NCI-H748 treated with DMSO at 0.1 percent for 48 hours (cell line): Measurements from ENCODE around the gene URB1.

Experiments used
- DNase-seq: peaks from one replicate; lab custom pipeline; 2025; lab: John Stamatoyannopoulos, UW

Gene URB1

DNA sequence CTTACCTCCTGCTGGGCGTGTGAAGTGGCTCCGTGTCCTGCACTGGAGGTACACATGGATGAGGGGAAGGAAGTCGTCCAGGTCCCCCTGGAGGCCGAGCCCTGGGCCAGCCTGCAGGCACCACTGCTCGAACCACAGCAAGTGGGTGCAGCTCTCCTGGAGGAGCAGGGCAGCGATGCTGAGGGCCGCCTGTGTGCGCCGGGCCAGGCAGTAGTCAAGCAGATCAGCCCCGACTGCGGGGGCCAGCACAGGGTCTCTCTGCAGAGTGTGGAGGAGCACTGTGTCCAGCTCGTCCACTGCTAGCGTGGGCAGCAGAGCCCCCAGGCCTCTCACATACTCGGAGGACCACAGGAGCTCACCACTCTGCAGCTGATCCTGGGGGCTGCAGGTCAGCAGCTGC lies 45.9 kb downstream of the URB1 start:
- DNase-seq = no peak

- DNase-seq = no peak
Observed at GRCh38 chr21:32340863-32341848, 51.7 kb downstream of the URB1 start.

- no peak for DNase-seq
Observed at GRCh38 chr21:32338209-32338921, 54.4 kb downstream of the URB1 start.

- no peak for DNase-seq
Observed at GRCh38 chr21:32337206-32337605, 55.6 kb downstream of the URB1 start.

DNA sequence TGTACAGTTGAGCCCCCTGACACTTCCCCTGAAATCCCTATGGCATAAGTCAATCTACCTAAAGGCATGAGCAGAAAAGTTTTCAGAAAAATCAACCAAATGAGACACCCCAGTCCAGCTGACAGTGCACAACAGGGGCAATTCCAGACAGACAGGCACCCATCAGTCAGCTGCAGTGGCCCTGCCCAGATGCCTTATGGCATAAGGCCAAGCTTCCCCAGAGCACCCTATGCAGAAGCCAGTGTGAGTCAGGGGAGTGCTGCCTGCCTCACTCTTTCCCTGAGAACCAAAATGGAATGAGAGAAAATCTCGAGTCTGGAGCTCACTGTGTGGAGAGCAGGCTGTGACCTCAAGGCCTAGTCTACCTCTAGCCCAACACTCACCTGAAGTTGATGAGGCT lies 56.1 kb downstream of the URB1 start:
- no peak for DNase-seq

GRCh38 chr21:32335601-32336575 lies 56.9 kb downstream of the URB1 start:
- no peak for DNase-seq

GRCh38 chr21:32334980-32335531 lies 57.8 kb downstream of the URB1 start:
- no peak for DNase-seq

DNA sequence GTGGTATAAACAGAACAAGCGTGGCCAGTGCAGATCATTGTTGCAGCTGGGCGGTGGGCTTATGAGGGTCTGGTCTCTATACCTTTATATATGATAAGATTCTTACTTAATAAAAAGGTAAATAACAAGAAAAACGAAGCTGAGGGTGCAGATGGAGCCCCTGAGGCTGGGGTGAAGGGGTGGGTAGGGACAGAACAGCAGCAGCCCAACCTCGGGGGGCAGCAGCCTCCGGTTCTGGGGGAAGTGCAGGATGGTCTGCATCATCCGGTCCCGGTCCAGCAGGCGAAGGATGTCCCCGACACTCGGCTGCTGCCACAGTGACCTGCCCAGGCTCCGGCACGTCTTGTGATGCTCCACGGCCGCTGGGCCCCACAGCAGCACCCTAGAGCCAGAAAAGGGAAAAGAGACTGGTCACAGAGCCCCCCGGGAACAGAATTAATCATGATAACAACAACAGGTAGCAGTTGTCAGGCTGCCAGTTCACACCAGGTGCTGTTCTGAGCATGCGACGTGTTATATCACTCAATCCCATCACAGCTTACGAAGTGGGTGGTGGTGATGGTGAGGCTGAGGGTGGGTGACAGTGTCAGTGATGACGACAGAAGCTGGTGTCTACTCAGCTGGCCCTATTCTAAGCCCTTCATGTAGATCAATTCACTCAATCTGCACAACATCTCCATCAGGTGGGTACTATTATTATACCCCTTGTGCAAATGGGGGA lies 58.7 kb downstream of the URB1 start:
- DNase-seq = no peak

GRCh38 chr21:32332463-32332951 lies 60.3 kb downstream of the URB1 start:
- no peak for DNase-seq

- DNase-seq = no peak
Observed at GRCh38 chr21:32331444-32332305, 61.1 kb downstream of the URB1 start.

GRCh38 chr21:32330784-32331311 lies 62.0 kb downstream of the URB1 start:
- peak; percentile 4 for DNase-seq

DNA sequence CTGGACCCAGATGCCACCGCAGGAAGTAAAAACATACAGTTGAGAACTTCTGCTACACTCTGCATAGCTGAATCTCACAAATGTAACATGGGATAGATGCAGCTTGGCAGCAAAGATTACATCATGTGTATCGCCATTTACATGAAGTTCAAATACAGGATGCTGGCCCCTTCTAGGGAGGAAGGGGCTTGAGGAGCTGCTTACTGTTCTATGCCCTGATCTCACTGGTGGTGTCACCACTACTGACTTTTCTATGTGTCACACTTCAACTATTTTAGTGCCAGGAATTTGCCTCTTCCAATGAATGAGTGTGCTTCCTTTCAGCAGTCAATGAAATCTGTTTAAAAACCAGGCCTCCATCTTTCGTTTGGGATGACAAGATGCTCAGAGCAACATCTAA lies 63.0 kb downstream of the URB1 start:
- DNase-seq = no peak

DNA sequence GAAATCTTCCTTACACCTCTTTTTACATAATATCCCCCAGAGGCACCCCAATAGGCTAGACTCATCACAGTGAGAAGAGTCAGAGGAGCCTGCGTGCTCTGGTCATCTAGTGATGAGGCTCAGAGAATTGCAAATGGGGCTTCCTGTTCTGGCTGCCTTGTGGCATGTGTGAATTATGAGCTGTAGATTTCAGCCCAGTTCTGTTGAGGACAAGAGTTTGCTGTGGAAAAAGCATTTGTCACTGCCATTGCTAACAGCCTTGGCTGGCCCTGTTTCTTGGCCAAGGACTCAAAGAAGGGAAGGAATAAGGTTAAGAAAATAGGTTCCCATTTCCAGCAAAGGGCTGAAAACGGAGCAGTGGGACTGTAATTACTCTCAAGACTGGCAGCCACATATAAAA lies 63.5 kb downstream of the URB1 start:
- DNase-seq = no peak

DNA sequence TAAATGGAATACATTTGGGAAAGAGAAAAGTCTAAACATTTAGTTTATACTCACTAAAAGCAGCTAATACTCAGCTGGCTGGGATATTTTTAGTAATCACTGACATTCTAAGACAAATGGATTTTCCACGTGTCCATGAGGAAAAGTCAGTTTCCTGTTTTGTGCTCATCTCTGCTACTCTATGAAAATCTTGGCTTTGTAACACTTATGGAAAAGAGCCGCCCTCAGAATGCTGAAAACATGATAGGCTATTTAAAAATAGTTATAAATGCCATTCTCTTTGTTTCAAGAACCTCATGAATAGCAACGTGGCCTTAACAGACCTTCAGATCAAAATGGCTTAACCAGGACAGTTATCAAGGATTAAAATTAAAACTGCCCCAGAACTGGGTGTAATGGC lies 64.2 kb downstream of the URB1 start:
- DNase-seq = no peak

- no peak for DNase-seq
Observed at GRCh38 chr21:32325706-32326105, 67.1 kb downstream of the URB1 start.

GRCh38 chr21:32322676-32323075 lies 70.1 kb downstream of the URB1 start:
- no peak for DNase-seq

GRCh38 chr21:32322103-32322502 lies 70.7 kb downstream of the URB1 start:
- DNase-seq = no peak

- no peak for DNase-seq
Observed at GRCh38 chr21:32321480-32321879, 71.3 kb downstream of the URB1 start.

DNA sequence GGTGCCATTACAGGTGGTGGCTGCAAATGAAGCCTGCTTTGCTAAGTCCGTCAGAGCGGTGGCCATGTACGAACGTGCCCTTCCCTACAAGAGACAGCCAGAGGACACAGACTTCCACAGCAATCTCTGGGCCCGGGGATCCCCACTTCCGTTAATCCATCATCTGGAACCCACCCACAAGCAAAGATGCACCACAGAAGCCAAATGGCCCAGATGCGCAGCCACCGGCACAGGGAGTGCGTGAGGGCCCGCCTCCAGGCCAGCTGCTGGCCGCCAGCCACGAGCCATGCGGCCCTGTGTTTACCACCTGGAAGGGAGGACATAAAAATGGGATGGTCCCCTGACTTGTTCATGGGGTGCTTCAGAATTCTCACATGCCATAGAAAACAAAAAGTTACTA lies 72.1 kb downstream of the URB1 start:
- DNase-seq = no peak

- no peak for DNase-seq
Observed at GRCh38 chr21:32320059-32320458, 72.8 kb downstream of the URB1 start.
